DOHH2 (cell line): Measurements from ENCODE around the gene COMMD7.

Source experiments
- EZH2phosphoT487 ChIP-seq: fragments of 200-600 bp; sonication (generic); IDR thresholded peaks from 2 replicates; pipeline ENCODE4 v1.6.1; 2017; ENCODE audit warnings: borderline replicate concordance, mild to moderate bottlenecking, antibody characterized with exemption, low read length, moderate library complexity, mixed read lengths
- TF ChIP-seq, protein P1 (sequence below): fragments of 200-600 bp; sonication (generic); IDR thresholded peaks from one replicate; pipeline ENCODE4 v1.5.1; 2014; ENCODE audit warnings: antibody characterized with exemption, mild to moderate bottlenecking, low read depth, low read length; ENCODE audit not compliant: poor library complexity, severe bottlenecking

DNA sequence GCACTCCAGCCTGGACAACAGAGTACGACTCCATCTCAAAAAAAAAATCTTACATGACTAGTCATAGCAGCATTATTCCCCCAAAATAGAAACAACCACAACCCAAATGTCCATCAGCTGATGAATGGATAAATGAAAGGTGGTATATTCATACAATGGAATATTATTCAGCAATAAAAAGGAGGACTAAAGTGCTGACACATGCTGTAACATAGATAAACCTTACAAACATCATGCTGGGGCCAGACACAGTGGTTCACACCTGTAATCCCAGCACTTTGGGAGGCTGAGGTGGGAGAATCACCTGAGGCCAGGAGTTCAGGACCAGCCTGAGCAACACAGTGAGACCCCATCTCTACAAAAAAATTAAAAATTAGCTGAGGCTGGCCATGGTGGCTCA, 86.4 kb downstream of the COMMD7 start:
- TF ChIP-seq, protein P1, sequence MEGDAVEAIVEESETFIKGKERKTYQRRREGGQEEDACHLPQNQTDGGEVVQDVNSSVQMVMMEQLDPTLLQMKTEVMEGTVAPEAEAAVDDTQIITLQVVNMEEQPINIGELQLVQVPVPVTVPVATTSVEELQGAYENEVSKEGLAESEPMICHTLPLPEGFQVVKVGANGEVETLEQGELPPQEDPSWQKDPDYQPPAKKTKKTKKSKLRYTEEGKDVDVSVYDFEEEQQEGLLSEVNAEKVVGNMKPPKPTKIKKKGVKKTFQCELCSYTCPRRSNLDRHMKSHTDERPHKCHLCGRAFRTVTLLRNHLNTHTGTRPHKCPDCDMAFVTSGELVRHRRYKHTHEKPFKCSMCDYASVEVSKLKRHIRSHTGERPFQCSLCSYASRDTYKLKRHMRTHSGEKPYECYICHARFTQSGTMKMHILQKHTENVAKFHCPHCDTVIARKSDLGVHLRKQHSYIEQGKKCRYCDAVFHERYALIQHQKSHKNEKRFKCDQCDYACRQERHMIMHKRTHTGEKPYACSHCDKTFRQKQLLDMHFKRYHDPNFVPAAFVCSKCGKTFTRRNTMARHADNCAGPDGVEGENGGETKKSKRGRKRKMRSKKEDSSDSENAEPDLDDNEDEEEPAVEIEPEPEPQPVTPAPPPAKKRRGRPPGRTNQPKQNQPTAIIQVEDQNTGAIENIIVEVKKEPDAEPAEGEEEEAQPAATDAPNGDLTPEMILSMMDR = no peak
- no peak for TF ChIP-seq EZH2phosphoT487
